ENCODE results near the gene LRRC8C. TPM values are rescaled to one million over a fixed set of nuclear protein-coding genes. Genes with fewer than 3 reads are reported as not detected.

The LRRC8C gene
- total RNA-seq, 2 experiments from 2014 or later, result 31.7 to 32.3 TPM

DNA sequence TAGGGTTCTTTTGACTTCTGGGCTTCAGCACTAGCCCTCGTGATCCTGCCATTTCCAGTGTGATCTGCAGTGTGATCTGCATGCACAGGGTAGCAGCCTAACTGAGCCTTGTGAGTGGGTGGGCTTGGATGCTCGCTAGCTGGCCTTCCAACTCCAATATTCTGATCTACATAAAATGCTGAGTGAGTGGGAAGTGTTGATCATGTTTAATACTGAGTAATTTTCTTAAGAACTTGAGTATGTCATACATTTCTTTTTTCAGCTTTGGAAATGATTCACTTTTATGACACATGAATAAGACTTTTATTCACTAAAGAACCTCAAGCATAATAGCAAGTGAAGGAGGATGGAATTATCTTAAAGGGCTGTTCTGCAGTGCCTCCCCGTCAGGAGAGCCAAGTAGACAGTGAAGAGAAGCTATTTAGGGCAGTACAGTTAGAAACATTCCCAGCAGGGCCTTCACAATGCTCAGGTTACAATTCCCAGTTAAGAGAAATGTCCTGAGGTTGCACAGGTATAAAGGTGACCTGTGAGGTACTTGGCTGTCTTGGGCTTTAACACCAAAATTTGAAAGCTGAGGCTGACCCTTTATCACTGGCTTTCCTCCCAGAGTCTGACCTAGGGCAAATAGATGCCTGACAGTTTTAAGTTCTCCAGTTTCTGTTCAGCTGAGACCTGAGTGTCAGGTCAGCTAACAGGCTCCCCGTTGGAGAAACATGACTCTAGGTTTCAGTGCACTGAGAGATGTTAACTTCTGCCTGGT is 29.1 kb upstream of the LRRC8C start:
- peak; percentile 38 for DNase-seq
- Mint-ChIP-seq H3K27ac (peak overlapping the region; percentile 96), H3K36me3 (peaks cover 25% of the 10 kb centered on the region), H3K4me3 (peak overlapping the region; percentile 3), H3K4me1 (peaks cover 93% of the 10 kb centered on the region), H3K9me3 (no peaks in the 10 kb centered on the region), H3K27me3 (no peaks in the 10 kb centered on the region)

DNA sequence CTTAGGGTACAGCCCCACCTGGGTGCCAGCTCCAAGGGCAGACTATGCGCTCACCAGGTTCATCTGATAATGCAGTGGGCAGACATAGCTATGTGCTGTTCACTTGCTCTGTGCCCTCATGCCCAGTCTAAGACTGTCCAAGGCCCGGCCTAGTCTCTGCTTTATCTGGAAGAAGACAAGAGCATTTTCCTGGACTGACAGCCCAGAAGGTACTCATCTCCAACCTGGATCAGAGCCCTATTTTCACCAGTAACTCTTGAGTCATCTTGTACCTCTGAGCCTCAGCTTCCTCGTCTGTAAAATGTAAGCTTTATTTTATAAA is 28.5 kb upstream of the LRRC8C start:
- H3K36me3 Mint-ChIP-seq, result peaks cover 26% of the 10 kb centered on the region
- H3K9me3 Mint-ChIP-seq, result no peaks in the 10 kb centered on the region
- no peak for DNase-seq
- no peaks in the 10 kb centered on the region for H3K27me3 Mint-ChIP-seq
- peaks cover 93% of the 10 kb centered on the region for H3K4me1 Mint-ChIP-seq
- H3K4me3 Mint-ChIP-seq, result no peak overlapping the region
- H3K27ac Mint-ChIP-seq, result peak overlapping the region; percentile 96

GRCh38 chr1:89605692-89606091 is 27.2 kb upstream of the LRRC8C start:
- Mint-ChIP-seq H3K27ac (peak overlapping the region; percentile 96), H3K9me3 (no peaks in the 10 kb centered on the region), H3K4me1 (peaks cover 91% of the 10 kb centered on the region), H3K36me3 (peaks cover 24% of the 10 kb centered on the region), H3K27me3 (no peaks in the 10 kb centered on the region), H3K4me3 (no peak overlapping the region)
- DNase-seq, result no peak

DNA sequence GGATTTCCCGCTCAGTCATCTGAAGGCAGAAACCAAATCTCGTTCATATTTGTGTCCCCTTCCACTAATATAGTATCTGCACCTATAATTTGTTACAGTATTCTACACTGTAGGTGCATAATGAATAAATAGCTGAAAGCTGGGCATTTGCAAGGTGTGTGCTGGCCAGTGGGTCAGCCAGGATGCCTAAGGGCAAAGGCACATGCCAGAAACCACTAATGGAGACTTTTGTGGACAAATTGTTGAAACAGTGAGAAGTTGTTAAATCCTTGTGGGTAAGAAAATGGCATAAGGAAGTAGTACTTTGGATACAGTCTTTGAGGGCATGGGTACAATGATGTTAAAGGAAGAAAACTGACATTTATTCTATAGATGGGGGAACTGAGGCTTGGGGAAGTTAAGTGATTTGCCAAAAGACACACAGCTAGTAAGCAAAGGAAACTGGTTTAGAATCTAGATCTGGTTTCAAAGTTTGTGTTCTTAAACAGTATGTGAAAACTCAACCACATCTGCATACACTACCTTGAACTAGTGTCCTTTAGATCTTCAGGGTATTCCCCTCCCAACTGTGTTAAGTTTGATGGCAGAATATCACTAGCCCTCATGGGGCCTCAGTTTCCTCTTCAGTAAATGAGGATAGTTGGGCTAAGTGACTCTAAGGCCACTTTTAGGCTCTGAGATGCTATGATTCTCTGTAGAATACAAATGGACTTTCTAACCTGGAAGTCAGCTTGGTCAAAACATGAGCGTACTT is 26.5 kb upstream of the LRRC8C start:
- H3K4me3 Mint-ChIP-seq, result no peak overlapping the region
- no peak for DNase-seq
- H3K4me1 Mint-ChIP-seq, result peaks cover 91% of the 10 kb centered on the region
- H3K27ac Mint-ChIP-seq, result peak overlapping the region; percentile 96
- no peaks in the 10 kb centered on the region for H3K9me3 Mint-ChIP-seq
- H3K36me3 Mint-ChIP-seq, result peaks cover 20% of the 10 kb centered on the region
- H3K27me3 Mint-ChIP-seq, result no peaks in the 10 kb centered on the region

DNA sequence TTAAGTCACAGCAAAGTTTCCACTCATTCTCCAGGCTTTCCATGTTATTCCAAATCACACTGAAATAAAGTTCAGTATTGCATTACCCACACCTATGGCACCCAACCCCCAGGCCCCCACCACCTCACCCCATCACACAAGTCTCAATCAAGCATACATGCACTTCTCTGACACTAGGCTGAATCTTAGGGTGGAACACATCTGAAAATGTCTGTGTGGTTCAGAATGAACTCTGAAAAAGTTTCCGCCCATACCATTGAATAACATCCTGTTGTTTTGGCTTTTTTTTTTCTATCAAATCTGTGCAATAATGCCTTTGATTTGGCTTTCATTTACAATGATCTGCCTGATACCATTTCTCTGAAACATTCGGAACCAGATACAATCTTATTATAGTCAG is 25.8 kb upstream of the LRRC8C start:
- H3K4me3 Mint-ChIP-seq, result peak overlapping the region; percentile 51
- H3K36me3 Mint-ChIP-seq, result peaks cover 16% of the 10 kb centered on the region
- no peaks in the 10 kb centered on the region for H3K27me3 Mint-ChIP-seq
- H3K27ac Mint-ChIP-seq, result peak overlapping the region; percentile 96
- no peaks in the 10 kb centered on the region for H3K9me3 Mint-ChIP-seq
- H3K4me1 Mint-ChIP-seq, result peaks cover 91% of the 10 kb centered on the region
- DNase-seq, result no peak

GRCh38 chr1:89607586-89608318 is 25.2 kb upstream of the LRRC8C start:
- no peaks in the 10 kb centered on the region for H3K27me3 Mint-ChIP-seq
- H3K4me1 Mint-ChIP-seq, result peaks cover 93% of the 10 kb centered on the region
- no peaks in the 10 kb centered on the region for H3K9me3 Mint-ChIP-seq
- H3K4me3 Mint-ChIP-seq, result peak overlapping the region; percentile 74
- peaks cover 16% of the 10 kb centered on the region for H3K36me3 Mint-ChIP-seq
- peak overlapping the region; percentile 96 for H3K27ac Mint-ChIP-seq
- DNase-seq, result no peak

DNA sequence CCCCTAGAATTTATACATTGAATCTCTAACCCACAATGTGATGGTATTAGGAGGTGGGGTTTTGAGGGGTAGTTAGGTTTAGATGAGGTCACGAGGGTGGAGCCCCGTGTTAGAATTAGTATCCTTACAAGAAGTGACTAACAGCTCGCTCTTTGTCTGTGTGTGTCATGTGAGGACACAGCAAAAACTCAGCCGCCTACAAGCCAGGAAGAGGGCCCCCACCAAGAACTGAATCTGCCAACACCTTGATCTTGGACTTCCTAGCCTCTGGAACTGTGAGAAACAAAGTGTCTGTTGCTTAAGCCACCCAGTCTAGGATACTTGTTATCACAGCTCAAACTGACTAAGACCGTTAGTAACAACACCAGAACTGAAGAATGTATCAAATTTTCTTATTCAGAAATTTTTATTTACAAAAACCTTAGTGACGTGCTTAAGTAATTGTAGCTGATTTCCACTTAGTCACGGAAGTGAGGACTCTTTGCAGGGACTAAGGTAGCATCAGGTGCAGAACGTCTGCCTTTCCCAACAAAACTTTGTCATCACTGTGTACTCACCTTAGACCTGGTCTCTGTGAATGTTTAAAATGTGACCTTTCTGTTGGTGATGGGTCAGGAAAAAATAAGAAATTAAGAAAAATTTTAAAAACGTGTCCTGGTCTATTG is 24.5 kb upstream of the LRRC8C start:
- no peaks in the 10 kb centered on the region for H3K27me3 Mint-ChIP-seq
- peak overlapping the region; percentile 74 for H3K4me3 Mint-ChIP-seq
- H3K36me3 Mint-ChIP-seq, result peaks cover 16% of the 10 kb centered on the region
- DNase-seq, result peak; percentile 71
- H3K4me1 Mint-ChIP-seq, result peaks cover 89% of the 10 kb centered on the region
- no peaks in the 10 kb centered on the region for H3K9me3 Mint-ChIP-seq
- H3K27ac Mint-ChIP-seq, result peak overlapping the region; percentile 96

GRCh38 chr1:89608984-89609725 is 23.8 kb upstream of the LRRC8C start:
- peak; percentile 75 for DNase-seq
- H3K27ac Mint-ChIP-seq, result peak overlapping the region; percentile 96
- H3K4me3 Mint-ChIP-seq, result peak overlapping the region; percentile 74
- peaks cover 19% of the 10 kb centered on the region for H3K36me3 Mint-ChIP-seq
- H3K27me3 Mint-ChIP-seq, result no peaks in the 10 kb centered on the region
- H3K9me3 Mint-ChIP-seq, result no peaks in the 10 kb centered on the region
- peaks cover 85% of the 10 kb centered on the region for H3K4me1 Mint-ChIP-seq

- peaks cover 23% of the 10 kb centered on the region for H3K36me3 Mint-ChIP-seq
Observed at GRCh38 chr1:89609781-89610456, 23.0 kb upstream of the LRRC8C start.

GRCh38 chr1:89610457-89611011 is 22.4 kb upstream of the LRRC8C start:
- DNase-seq, result peak; percentile 56
- Mint-ChIP-seq H3K4me1 (peaks cover 81% of the 10 kb centered on the region), H3K4me3 (peak overlapping the region; percentile 12), H3K27ac (peak overlapping the region; percentile 96), H3K9me3 (no peaks in the 10 kb centered on the region), H3K36me3 (peaks cover 23% of the 10 kb centered on the region), H3K27me3 (no peaks in the 10 kb centered on the region)

More at GRCh38 chr1:89609781-89610456, 23.0 kb upstream of the LRRC8C start:
- H3K4me3 Mint-ChIP-seq, result peak overlapping the region; percentile 74
- peak; percentile 54 for DNase-seq
- no peaks in the 10 kb centered on the region for H3K9me3 Mint-ChIP-seq
- peaks cover 85% of the 10 kb centered on the region for H3K4me1 Mint-ChIP-seq
- H3K27me3 Mint-ChIP-seq, result no peaks in the 10 kb centered on the region
- peak overlapping the region; percentile 96 for H3K27ac Mint-ChIP-seq

DNA sequence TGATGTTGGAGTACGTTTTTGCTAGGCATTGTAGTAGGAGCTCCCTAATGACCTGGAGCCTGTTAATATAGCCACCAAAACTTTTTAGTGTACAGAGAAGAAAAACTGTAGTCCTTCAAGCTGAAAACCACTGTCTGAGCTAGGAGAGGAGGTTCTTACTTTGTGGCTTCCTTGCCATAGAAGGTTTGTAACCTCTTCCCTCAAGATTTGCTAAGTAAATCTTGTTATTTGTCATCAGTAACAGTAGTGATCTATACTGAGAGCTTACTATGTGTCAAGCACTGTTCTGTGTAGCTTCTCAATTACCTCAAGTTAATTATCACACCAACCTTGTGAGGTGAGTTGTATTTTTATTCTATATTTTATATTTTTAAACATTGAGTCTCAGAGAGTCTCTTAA is 21.2 kb upstream of the LRRC8C start:
- no peaks in the 10 kb centered on the region for H3K27me3 Mint-ChIP-seq
- peaks cover 30% of the 10 kb centered on the region for H3K36me3 Mint-ChIP-seq
- no peak for DNase-seq
- H3K4me3 Mint-ChIP-seq, result peak overlapping the region; percentile 18
- peak overlapping the region; percentile 81 for H3K27ac Mint-ChIP-seq
- peaks cover 77% of the 10 kb centered on the region for H3K4me1 Mint-ChIP-seq
- no peaks in the 10 kb centered on the region for H3K9me3 Mint-ChIP-seq

GRCh38 chr1:89613928-89614327 is 19.0 kb upstream of the LRRC8C start:
- peaks cover 15% of the 10 kb centered on the region for H3K9me3 Mint-ChIP-seq
- DNase-seq, result no peak
- H3K4me3 Mint-ChIP-seq, result no peak overlapping the region
- peaks cover 64% of the 10 kb centered on the region for H3K4me1 Mint-ChIP-seq
- H3K36me3 Mint-ChIP-seq, result peaks cover 48% of the 10 kb centered on the region
- no peak overlapping the region for H3K27ac Mint-ChIP-seq
- H3K27me3 Mint-ChIP-seq, result no peaks in the 10 kb centered on the region

DNA sequence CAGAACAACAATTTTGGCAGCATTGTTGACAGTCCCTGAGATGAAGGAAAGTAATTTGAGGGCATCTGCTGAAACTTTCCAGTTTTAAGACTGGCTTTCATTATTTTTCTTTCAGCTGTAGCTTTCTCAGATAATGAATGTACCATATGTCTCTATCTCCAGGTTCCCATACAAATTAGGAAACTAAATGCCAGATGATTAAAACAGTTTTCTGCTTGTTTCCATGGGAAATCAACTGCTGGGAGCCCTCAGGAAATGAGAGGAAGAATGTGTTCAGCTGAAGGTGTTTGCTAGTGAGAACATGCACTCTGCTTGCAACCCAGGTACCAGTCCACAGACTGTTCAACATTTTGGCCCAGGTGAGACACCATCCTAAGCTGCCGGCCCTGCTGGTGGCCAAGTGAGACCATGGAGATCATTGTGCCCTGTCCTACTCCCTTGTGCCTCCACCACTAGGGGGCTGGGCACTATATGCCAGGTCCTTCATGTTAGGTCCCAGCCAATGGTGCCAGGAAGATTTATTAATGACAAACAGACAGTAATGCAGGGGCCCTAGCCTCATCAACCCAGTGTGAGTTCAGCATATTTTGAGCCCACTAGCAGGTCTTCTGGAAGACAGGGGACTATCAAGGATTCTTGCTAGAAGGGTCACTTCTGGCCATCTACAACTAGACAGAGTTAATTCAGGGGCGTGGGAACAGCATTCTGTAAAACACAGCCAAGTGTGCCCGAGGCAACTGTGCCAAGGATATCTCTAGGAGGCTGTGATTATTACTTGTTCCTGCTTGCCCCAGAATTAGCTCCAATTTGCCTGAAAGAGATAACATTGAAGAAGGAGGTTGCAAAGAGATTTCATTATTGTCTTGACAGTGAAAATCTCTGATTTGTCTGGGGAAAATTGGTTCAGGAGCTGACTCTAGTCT is 17.0 kb upstream of the LRRC8C start:
- Mint-ChIP-seq H3K9me3 (peaks cover 17% of the 10 kb centered on the region), H3K27ac (no peak overlapping the region), H3K27me3 (no peaks in the 10 kb centered on the region), H3K36me3 (peaks cover 52% of the 10 kb centered on the region), H3K4me3 (no peak overlapping the region), H3K4me1 (peaks cover 59% of the 10 kb centered on the region)
- no peak for DNase-seq
